GM12878 (cell line): ENCODE data around the gene PCED1B. TPM values are rescaled to one million over a fixed set of nuclear protein-coding genes. Genes with fewer than 3 reads are reported as not detected.

Experiments
- ATAC-seq: fragments of 200-7000 bp; cut with Tn5 transposase; 3 replicates; pipeline ENCODE4 v1.9.1; 2020; ENCODE audit warnings: mild to moderate bottlenecking, moderate library complexity
- BruUV-seq: library from RNA; stranded (reverse); fragments of 400-500 nt; replicated peaks from 2 replicates; lab custom pipeline; 2021; lab: Mats Ljungman, UMichigan
- CTCF ChIA-PET: fragments of 300-600 bp; sonication (Branson Sonifier 250); formaldehyde crosslinking; extraction: SDS; loops from one replicate; lab custom pipeline; 2021; ENCODE audit warnings: inconsistent platforms; lab: Yijun Ruan, JAX
- POLR2A ChIA-PET: fragments of 350-600 bp; formaldehyde crosslinking; extraction: SDS; loops from one replicate; lab custom pipeline; 2021; ENCODE audit warnings: inconsistent platforms; lab: Charles Lee
- RAD21 ChIA-PET: fragments of 300-600 bp; sonication (Branson Sonifier 250); formaldehyde crosslinking; loops from one replicate; lab custom pipeline; 2023; ENCODE audit warnings: antibody characterized with exemption; ENCODE audit not compliant: unreplicated experiment; lab: Charles Lee
- SMC1A ChIA-PET: fragments of 300-600 bp; sonication (Branson Sonifier 250); formaldehyde crosslinking; loops from one replicate; lab custom pipeline; 2023; ENCODE audit not compliant: unreplicated experiment, uncharacterized antibody; lab: Charles Lee
- DNase-seq: peaks from one replicate; pipeline ENCODE4 v3.0.0-alpha.2; 2011; ENCODE audit warnings: low read depth, low spot score
- FAIRE-seq: peaks from 3 replicates; lab custom pipeline; 2011; peaks lifted over from hg19 to GRCh38; lab: Jason Lieb, UNC
- H2AFZ ChIP-seq: 2 replicates; pipeline ENCODE4 v1.6.0; 2011; ENCODE audit warnings: low read depth, low read length, control low read depth; ENCODE audit not compliant: control insufficient read depth
- H3K27ac ChIP-seq: 2 replicates; pipeline ENCODE4 v1.5.1; 2011; ENCODE audit warnings: control low read depth; ENCODE audit not compliant: control insufficient read depth, insufficient read depth
- H3K27me3 ChIP-seq, 2 experiments: replicated peaks in 1 of 2; 2 replicates each; pipeline versions ENCODE4 v1.6.0 to v1.6.1; 2011; ENCODE audit warnings: low read length in 1 of 2; ENCODE audit not compliant: control insufficient read depth in 2 of 2, insufficient read depth in 2 of 2
- H3K36me3 ChIP-seq, 2 experiments: 2 replicates each; pipeline ENCODE4 v1.5.1; 2011; ENCODE audit warnings: low read length in 1 of 2; ENCODE audit not compliant: control insufficient read depth in 2 of 2, insufficient read depth in 2 of 2
- H3K4me1 ChIP-seq: 2 replicates; pipeline ENCODE4 v1.6.1; 2011; ENCODE audit warnings: mild to moderate bottlenecking, low read length, moderate library complexity, mixed read lengths; ENCODE audit not compliant: control insufficient read depth, insufficient read depth
- H3K4me2 ChIP-seq: 2 replicates; pipeline ENCODE4 v1.6.0; 2011; ENCODE audit warnings: control low read depth; ENCODE audit not compliant: control insufficient read depth, insufficient read depth
- H3K4me3 ChIP-seq: fragments of 200-600 bp; sonication (generic); 2 replicates; pipeline ENCODE4 v1.5.1; 2016
- H3K79me2 ChIP-seq: 2 replicates; pipeline ENCODE4 v1.6.0; 2011; ENCODE audit warnings: low read length; ENCODE audit not compliant: control insufficient read depth, insufficient read depth
- H3K9ac ChIP-seq: 2 replicates; pipeline ENCODE4 v1.8.0; 2011; ENCODE audit warnings: low read length, control low read depth, mixed read lengths; ENCODE audit not compliant: control insufficient read depth, insufficient read depth
- H3K9me3 ChIP-seq: replicated peaks from 3 replicates; pipeline ENCODE4 v1.5.1; 2011; ENCODE audit warnings: mild to moderate bottlenecking, low read length; ENCODE audit not compliant: control insufficient read depth, insufficient read depth
- H4K20me1 ChIP-seq: 2 replicates; pipeline ENCODE4 v1.6.0; 2011; ENCODE audit not compliant: control insufficient read depth, insufficient read depth
- ATF7 ChIP-seq: fragments of 450-650 bp; IDR thresholded peaks from 2 replicates; pipeline ENCODE4 v1.6.1; 2016; ENCODE audit warnings: low read depth, mild to moderate bottlenecking
- BCL11A ChIP-seq: IDR thresholded peaks from 2 replicates; pipeline ENCODE4 v1.6.1; 2011; ENCODE audit warnings: low read depth, low read length
- E2F8 ChIP-seq: fragments of 450-650 bp; IDR thresholded peaks from 2 replicates; pipeline ENCODE4 v1.6.1; 2018; ENCODE audit warnings: mild to moderate bottlenecking, low read depth, moderate library complexity; ENCODE audit not compliant: partially characterized antibody
- MTA2 ChIP-seq: fragments of 450-650 bp; IDR thresholded peaks from 2 replicates; pipeline ENCODE4 v1.6.1; 2016; ENCODE audit warnings: low read depth, mild to moderate bottlenecking, moderate library complexity
- MYB ChIP-seq: fragments of 150-350 bp; IDR thresholded peaks from 2 replicates; pipeline ENCODE4 v1.6.1; 2014; ENCODE audit warnings: mild to moderate bottlenecking, low read depth, low read length, borderline replicate concordance
- STAT1 ChIP-seq: fragments of 450-650 bp; conservative IDR thresholded peaks from 2 replicates; pipeline ENCODE4 v1.6.1; 2014; ENCODE audit warnings: antibody characterized with exemption, mild to moderate bottlenecking
- TCF12 ChIP-seq: IDR thresholded peaks from 2 replicates; pipeline ENCODE4 v1.6.1; 2011; ENCODE audit warnings: low read depth, mild to moderate bottlenecking, low read length
- TCF7 ChIP-seq: IDR thresholded peaks from 2 replicates; pipeline ENCODE4 v1.6.1; 2014; ENCODE audit warnings: antibody characterized with exemption, borderline replicate concordance
- ZBED1 ChIP-seq: IDR thresholded peaks from 2 replicates; pipeline ENCODE4 v1.6.1; 2016; ENCODE audit warnings: borderline replicate concordance
- ZBTB11 ChIP-seq: fragments of 450-650 bp; formaldehyde crosslinking; IDR thresholded peaks from 2 replicates; pipeline ENCODE4 v1.5.0; 2022; ENCODE audit warnings: mild to moderate bottlenecking, missing genetic modification characterization
- ZBTB40 ChIP-seq: fragments of 450-650 bp; IDR thresholded peaks from 2 replicates; pipeline ENCODE4 v1.6.1; 2016; ENCODE audit warnings: mild to moderate bottlenecking, moderate library complexity, borderline replicate concordance
- WGBS: methylation state at CpG from one replicate; pipeline ENCODE4 v1.1.6; 2016; ENCODE audit warnings: low lambda C conversion rate; ENCODE audit not compliant: insufficient replicate concordance, insufficient coverage; ENCODE audit errors: missing lambda C conversion rate; 5-methylcytosine and 5-hydroxymethylcytosine counted together
- in situ Hi-C: fragments of 300-500 bp; cut with MboI; formaldehyde crosslinking; loops from 9 replicates; pipeline ENCODE4 v1.14.3; 2018; ENCODE audit warnings: mixed read lengths
- intact Hi-C: fragments of 100-400 bp; cut with micrococcal nuclease; formaldehyde crosslinking; loops from one replicate; pipeline ENCODE4 v1.14.2; 2022; ENCODE audit not compliant: unreplicated experiment
- polyA plus RNA-seq, 11 experiments: library from polyadenylated mRNA; depleted of rRNA in 4 of 11; unstranded in 6 of 11; stranded (reverse) in 5 of 11; fragments of >200 nt; fragmentation: Nextera tagmentation in 4 of 11; fragmentation: Illumina TruSeq in 1 of 11; extraction: Ambion mirVana in 4 of 11; extraction: Trizol in 1 of 11; gene quantifications; 1 replicate in 1 of 11; 2 replicates in 10 of 11; pipeline versions ENCODE4 v1.2.1 to v1.2.3, GENCODE V29; 2011 to 2016; ENCODE audit warnings: inconsistent platforms in 2 of 11, missing spikeins in 2 of 11, low read depth in 1 of 11
- total RNA-seq, 4 experiments: library from RNA; depleted of rRNA in 3 of 4; stranded (reverse); fragments of >200 nt in 3 of 4; fragmentation: Illumina TruSeq in 1 of 4; extraction: Trizol in 1 of 4; gene quantifications; 2 replicates each; pipeline versions ENCODE4 v1.2.1 to v1.2.3, GENCODE V29; 2013 to 2021

Gene PCED1B
- total and polyA plus RNA-seq, 10 of the 15 experiments (the other 5 are each of a cell fraction or from before 2014, with no cell fraction given): 0.80 to 8.8 (median 3.0) TPM

DNA sequence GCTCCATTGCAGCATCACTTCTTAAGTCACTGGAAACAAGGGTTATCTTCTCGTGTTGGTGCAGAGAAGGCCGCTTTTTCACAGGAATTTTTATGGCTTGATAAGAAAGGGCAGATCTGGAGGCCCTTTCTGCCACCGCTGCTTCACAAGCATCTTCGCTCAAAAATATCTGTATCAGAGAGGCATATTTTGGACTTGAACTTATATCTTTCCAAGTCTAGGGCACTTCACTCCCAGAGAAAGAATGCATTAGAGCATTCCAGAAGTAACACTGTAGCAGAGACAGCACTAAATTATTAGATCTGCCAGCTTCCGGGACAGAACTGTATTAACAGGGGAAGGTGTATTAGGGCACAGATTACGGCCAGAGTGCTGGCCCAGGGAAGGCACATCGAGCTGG lies 152.0 kb downstream of the PCED1B start (continued):
- TF ChIP-seq MYB: no peak
- no peak for TF ChIP-seq ZBED1

- no peak for FAIRE-seq
- POLR2A ChIA-PET: no interaction called here
- CTCF ChIA-PET: no interaction called here
- TF ChIP-seq ZBTB11 (CRISPR knock-in tag) (no peak), STAT1 (no peak), TCF12 (no peak), TCF7 (no peak), MTA2 (no peak), BCL11A (no peak), ZBTB40 (no peak), E2F8 (no peak), ATF7 (no peak)
Observed at GRCh38 chr12:47234576-47235141, 155.2 kb downstream of the PCED1B start.

More at GRCh38 chr12:47234576-47235141, 155.2 kb downstream of the PCED1B start:
- ATAC-seq (no peak), DNase-seq (no peak)
- RAD21 ChIA-PET: interaction anchor here (0.9 kb wide), 1 partner anchor 27 kb away, joined by 3 read pairs; no protein-coding TSS in a partner anchor
- Histone ChIP-seq H3K4me3 (no peak overlapping the region), H3K79me2 (no peaks in the 10 kb centered on the region), H3K4me2 (no peak overlapping the region), H3K36me3 (no peaks in the 10 kb centered on the region), H3K9ac (no peak overlapping the region), H3K27ac (no peak overlapping the region), H2AFZ (no peak overlapping the region), H4K20me1 (no peaks in the 10 kb centered on the region), H3K27me3 (no peaks in the 10 kb centered on the region), H3K4me1 (no peaks in the 10 kb centered on the region), H3K9me3 (no peaks in the 10 kb centered on the region)
- WGBS: 91% methylated on average over 14 of the region's 14 CpGs
- in situ Hi-C loops: no loop called here
- SMC1A ChIA-PET: interaction anchor here (2.1 kb wide), 1 partner anchor 27 kb away, joined by 5 read pairs; no protein-coding TSS in a partner anchor
- intact Hi-C loops: no loop called here
- BruUV-seq: no TSS peak
